Measurements from ENCODE around the gene ZSWIM1.

ZSWIM1 gene

GRCh38 chr20:45933266-45934045 is 52.4 kb downstream of the ZSWIM1 start:
- DNase-seq (ENCODE audit: low read depth): peak; percentile 35

- DNase-seq (ENCODE audit: low read depth): peak; percentile 40
These were observed 53.1 kb downstream of the ZSWIM1 start for GRCh38 chr20:45934046-45934585.
